ENCODE measurements around the gene ARX.

The ARX gene

DNA sequence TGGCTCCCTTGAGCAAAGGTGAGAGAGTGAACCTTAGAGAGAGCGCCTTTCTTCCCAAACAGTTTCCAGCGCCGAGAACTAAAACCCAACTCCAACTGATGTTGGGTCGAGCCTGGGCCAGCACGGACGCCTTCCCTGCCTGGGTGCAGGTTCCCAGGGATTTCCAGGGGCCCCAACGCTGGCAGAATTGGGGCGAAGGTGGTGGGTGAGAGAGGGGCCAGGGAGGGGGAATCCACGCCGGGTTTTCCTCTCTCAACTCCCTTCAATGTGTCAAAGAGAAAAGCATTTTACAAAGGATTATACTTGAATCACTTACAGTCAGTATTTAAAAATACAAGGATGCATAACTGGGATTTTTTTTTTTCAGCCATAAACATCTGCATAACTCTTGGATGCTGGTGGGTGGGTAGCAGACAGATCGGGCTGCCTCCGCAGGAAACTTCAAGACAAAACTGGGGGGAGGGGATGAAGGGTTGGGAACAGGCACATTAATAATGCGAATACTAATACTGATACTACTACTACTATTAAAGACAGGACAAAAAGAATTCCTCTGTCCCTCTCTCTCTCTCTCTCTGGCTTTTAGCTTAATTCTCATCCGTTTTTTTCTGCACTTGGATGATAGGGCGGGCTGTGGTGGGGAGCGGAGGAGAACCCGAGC is 1.3 kb upstream of the ARX start:
- DNase-seq (ENCODE audit: low read depth), result no peak

DNA sequence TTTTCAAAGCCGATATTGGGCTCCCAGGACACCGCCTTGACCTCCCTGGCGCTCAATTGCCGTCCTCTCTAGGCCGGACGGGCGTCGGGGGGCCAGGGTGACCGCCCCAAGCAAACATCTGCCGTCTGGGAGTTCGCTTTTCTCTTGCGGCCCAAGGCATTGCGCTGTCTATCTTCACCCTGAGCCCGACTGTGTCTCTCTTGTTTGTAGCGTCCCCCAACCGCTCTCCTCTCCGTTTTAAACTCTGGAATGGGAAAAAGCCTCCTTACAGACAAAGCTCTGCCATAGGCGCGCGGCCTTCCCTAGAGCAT is 551 bp upstream of the ARX start:
- DNase-seq (ENCODE audit: low read depth), result no peak

DNA sequence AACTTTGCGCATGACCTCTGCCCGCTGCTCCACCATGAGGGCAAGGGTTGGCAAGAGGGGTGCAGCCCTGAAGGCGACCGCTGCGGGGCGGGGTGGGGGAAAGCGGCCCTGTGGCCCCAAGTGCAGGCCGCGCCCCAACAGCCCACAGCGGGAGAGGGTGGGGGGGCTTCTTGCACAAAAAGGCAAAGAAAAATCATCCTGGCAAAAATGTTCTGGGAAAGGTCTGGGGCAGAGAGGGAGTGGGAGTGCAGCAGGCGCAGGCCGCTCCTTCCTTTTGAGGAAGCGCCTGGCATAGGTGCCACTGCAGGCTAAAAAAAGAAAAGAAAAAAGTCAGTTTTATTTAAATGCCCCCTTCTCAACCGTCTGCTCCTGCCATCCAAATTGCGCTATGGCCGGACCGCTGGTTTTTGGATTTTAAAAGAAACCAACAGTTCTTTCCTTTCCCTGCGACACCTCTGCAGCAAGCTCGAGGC is 1.4 kb downstream of the ARX start:
- no peak for DNase-seq (ENCODE audit: low read depth)

DNA sequence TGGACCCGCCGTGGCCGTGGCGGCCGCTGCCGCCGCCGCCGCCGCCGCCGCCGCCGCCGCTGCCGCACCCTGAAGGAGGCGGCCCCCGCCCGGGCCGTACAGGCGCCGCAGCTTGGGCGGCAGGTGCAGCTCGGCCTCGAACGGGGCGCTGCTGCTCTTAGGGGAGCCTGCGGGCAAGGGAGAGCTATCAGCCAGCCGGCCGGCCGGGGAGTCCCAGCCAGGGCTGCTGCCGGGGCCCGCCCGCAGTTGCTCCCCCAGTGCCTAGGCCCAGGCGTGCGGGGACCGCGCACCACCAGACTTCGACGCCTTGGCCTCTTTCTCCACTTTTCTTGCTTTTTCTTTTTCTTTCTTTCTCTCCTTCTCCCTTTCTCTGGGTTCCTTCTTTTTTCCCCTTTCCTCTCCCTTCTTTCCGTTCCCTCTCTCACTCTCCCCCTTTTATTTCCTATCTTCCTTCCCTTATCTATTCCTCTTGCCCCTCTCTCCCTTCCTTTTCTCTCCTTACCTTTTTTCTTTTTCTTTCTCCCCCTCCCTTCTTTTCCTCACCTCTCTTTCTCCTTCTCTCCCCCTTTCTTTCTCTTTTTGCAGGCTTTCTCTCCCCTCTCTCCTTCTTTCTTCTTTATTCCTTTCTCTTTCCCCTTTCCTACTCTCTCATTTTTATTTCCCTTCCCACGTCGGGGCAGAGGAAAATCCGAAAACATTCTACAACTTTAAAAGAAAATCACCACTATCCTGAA is 2.0 kb downstream of the ARX start:
- DNase-seq (ENCODE audit: low read depth), result no peak

GRCh38 chrX:25012793-25013631 is 2.8 kb downstream of the ARX start:
- DNase-seq (ENCODE audit: low read depth), result no peak

DNA sequence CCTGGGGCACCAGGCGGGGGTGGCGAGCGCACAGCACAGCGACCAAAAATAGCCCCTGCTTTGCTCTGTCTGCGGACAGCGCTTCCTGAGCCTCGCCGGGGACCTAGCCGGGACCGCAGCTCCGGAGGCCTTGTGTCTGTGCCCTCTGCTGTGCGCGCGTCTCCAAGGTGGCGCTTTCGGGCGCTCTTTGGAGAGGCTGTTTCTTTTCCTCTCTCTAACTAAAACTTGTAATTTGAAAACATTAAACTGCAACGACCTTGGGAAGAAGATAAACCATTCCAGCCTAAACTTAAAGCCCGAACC is 3.4 kb downstream of the ARX start:
- no peak for DNase-seq (ENCODE audit: low read depth)

GRCh38 chrX:25011589-25012432 is 4.0 kb downstream of the ARX start:
- DNase-seq (ENCODE audit: low read depth), result no peak

DNA sequence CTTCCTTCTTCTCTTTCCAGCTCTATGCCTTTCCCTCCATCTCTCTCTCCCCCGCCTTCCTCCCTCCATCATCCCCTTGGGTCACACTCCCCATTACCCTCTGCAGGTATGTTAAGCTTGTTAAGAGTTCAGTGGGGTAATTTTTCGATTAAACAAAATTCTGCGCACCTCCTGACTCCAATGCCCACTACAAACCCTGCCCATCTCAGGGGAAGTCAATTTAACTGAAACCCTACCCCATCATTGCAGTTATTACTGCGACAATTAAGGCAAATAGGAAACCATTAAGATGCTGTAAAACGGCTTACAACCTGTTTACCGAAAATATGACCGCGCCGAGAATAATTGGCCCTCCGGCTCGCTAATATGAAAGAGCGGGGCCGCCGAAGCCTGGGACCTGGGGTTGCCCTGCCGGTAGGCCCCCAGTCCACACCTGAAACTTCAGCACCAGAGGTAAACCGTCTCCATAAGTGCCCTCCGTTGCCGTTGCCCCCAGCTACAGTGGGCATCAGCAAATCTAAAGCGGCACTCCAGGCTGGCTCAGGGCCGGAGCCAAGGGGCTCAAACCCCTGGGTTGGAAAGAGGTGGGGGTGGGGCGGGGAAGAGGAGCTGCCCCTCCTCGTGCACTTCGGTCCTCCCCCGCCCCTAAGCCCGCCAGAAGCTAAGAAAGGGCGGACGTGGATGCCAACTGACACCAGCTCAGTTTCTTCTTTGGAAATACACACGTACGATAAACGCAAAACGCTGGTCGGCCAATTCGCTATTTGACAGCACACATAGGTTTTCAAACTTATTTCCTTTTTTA is 4.8 kb downstream of the ARX start:
- DNase-seq (ENCODE audit: low read depth), result no peak

GRCh38 chrX:25009407-25009806 is 6.4 kb downstream of the ARX start:
- DNase-seq (ENCODE audit: low read depth), result no peak

- DNase-seq (ENCODE audit: low read depth), result no peak
Measured at GRCh38 chrX:25007059-25008053, 8.4 kb downstream of the ARX start.

DNA sequence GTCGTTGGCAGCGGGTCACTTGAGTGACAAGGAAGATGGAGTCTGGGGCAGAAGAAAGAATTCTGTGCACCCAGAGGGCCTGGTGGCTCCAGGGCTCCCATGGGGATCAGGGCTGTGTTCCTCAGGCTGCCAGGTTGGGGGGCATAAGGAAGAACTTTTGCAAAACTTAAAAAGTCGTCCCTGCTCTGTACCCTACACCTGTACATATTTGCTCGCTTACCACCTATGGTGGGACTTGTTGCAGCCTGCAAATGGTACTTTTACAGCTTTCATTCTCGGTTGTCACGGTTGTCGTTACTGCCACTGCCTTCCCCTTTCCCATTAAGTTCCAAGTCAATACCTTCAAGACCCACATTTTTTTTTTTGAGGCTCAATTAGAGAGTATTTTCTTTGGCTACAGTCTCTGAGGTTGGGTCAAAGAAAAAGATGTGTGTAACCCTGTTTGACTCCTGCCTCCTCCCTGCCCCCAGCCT is 9.1 kb downstream of the ARX start:
- DNase-seq (ENCODE audit: low read depth), result no peak

GRCh38 chrX:25005382-25006185 is 10.2 kb downstream of the ARX start:
- peak; percentile 9 for DNase-seq (ENCODE audit: low read depth)

DNA sequence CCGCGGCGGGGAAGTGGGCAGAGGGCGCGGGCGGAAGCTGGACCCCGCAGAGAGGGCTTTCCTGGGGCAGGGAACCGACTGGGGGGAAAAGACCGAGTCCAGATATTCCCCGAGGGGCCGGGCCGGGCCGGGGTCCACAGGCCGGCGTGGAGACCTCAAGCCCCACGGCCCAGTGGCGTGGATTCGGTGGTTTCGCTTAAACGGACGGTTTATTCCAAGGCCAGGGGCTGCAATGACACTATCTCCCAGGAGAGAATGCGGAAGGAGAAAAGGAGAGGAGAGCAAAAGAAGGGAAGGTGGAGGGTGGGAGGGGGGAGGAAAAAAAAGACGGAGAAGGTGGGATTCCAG is 10.8 kb downstream of the ARX start:
- no peak for DNase-seq (ENCODE audit: low read depth)

GRCh38 chrX:25004485-25005032 is 11.2 kb downstream of the ARX start:
- DNase-seq (ENCODE audit: low read depth), result no peak

DNA sequence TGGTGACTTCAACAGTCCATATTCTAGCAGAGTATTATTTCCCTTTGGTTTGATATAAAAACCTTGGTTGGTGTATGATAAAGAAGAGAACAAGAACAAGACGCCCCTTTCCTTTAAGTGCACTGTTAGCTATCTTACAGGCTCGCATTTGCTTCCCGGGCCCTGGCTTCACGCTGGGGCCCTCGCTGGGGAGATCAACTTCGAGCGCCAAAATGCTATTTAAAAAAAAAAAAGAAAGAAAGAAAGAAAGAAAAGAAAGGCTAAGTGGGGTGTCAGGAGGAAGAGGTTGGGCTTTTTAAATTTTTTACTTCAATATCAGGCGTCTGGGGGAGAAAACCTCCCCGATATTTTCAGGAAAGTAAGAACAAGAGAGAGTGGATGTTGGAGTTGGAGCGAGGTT is 11.7 kb downstream of the ARX start:
- no peak for DNase-seq (ENCODE audit: low read depth)

GRCh38 chrX:25003066-25003849 is 12.5 kb downstream of the ARX start:
- DNase-seq (ENCODE audit: low read depth), result no peak

- DNase-seq (ENCODE audit: low read depth), result no peak
Measured at GRCh38 chrX:25002661-25003020, 13.1 kb downstream of the ARX start.
